HG03460 (cell line): ENCODE data around the gene IKZF1.

ENCODE experiments used
- ATAC-seq: cut with Tn5 transposase; IDR thresholded peaks from one replicate; pipeline ENCODE4 v1.9.1; 2021; ENCODE audit not compliant: unreplicated experiment

The IKZF1 gene

GRCh38 chr7:50351267-50351666, 46.8 kb downstream of the IKZF1 start:
- ATAC-seq, result no peak

DNA sequence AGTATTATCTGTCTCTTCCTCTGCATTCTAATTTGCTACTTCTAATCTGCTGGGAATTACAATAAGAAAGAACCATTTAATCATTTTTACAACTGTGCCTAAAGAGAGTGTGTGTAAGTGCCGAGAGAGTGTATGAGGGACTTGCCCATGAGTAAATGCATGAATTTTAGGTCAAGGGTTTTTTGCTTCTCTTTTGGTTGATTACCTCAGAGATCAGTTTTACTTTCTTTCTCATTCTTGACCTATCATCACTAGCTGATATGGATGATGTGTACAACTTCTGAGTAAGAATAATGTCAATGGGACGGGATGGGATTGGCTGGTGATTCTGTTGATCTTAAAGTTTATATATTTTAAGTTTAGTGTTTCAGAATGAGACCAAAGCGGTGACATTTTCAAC, 47.8 kb downstream of the IKZF1 start:
- peak; percentile 78 for ATAC-seq

- no peak for ATAC-seq
Measured at GRCh38 chr7:50352751-50353150, 48.2 kb downstream of the IKZF1 start.

DNA sequence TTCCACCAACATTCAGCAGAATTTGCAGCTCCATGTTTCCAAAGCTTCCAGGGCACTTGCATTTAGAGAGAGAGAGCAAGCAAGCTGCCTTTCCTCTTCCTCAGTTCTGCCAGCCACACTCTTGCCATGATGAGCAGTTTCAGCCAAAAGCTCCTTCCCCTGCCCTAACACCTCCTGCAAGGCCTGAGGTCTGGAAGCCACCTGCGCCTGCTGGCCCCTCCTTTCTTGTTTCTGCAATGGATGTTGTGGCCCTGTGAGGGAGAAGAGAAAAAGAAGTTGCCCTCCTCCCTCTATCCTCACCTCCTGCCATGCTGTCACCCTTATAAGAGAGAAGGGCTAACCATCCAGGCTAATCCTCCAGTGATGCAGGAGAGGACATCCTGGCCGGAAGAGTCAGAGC, 48.7 kb downstream of the IKZF1 start:
- no peak for ATAC-seq

DNA sequence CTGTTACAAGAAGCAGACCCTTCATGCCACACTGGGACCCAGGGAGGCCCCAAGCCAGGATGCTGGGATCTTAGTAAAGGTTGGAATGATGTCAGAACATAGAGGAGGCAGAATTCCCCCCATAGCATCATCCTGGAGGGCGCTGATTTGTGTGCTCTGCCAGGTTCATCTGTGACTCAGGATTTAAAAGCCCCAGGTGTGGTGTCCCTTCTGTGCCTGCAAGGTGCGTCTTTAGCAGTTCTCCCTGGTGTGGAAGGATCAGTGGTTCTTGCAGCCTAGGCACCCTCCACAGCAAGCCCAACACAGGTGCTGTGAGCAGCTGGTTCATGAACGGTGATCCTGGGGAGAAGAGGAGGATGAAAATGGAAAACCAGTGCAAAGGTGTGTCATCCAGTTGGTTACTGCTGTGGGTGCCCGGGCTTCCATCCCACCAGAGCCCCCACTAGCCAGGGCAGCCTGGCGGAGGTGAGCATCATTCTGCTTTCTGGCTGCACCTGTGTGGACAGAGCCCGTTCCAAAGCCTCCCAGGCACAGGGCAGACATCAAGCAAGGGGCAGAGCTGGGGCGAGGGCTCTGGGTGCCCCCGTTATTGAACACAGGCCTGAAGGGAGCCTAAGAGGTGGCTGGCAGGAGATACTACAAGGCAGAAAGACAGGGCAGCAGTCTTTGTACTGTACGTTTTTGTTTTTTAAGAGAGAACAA, 49.5 kb downstream of the IKZF1 start:
- ATAC-seq, result no peak

GRCh38 chr7:50355817-50356178, 51.3 kb downstream of the IKZF1 start:
- no peak for ATAC-seq

GRCh38 chr7:50356212-50356944, 51.9 kb downstream of the IKZF1 start:
- ATAC-seq, result no peak

- ATAC-seq, result no peak
Measured at GRCh38 chr7:50356945-50357268, 52.4 kb downstream of the IKZF1 start.

GRCh38 chr7:50357426-50357825, 52.9 kb downstream of the IKZF1 start:
- no peak for ATAC-seq

GRCh38 chr7:50358041-50358705, 53.7 kb downstream of the IKZF1 start:
- ATAC-seq, result no peak

GRCh38 chr7:50358779-50359178, 54.3 kb downstream of the IKZF1 start:
- no peak for ATAC-seq

- no peak for ATAC-seq
Measured at GRCh38 chr7:50359258-50359994, 54.9 kb downstream of the IKZF1 start.

DNA sequence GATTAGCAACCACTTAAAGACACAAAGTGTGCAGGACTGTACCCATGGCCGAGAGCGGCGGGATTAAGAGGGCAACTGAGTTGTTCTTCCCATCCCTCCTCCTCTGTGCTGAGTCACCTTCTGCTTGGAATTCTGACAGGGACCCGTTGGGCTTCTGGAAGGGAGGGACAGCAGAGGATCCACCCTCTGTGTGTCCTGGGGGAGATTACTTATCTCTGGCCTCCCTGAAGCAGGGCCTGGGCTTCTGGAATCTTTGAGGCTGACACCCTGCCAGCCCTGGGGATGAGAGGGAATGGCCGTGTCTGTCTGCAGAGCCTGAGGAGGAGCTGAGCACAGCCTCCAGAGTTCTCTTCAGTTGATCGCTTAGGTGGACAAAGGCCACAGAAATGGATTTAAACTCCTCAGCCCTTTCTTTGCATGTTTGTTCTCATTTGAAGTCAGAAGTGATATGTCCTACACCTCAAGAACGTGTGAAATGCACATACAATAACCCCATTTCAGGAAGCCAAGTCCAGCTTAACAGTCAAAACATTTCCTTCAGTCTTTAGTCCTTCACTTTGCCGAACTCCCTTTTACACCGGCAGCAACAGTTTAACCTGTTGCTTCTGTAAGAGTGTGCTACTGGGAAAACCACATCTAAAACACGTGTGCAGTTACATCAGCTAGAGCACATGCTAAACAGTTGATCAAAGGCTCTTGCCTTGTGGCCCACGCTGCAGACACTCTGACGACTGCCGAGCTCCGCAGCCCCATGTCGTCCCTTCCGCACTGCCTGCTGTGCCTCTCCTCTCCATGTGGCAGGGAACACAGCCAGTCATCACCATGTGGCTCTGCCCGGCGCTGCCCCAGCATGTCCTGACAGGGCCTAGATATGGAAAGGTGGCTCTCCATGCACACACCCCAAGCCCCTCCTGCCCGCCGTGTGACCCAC, 55.7 kb downstream of the IKZF1 start:
- no peak for ATAC-seq

DNA sequence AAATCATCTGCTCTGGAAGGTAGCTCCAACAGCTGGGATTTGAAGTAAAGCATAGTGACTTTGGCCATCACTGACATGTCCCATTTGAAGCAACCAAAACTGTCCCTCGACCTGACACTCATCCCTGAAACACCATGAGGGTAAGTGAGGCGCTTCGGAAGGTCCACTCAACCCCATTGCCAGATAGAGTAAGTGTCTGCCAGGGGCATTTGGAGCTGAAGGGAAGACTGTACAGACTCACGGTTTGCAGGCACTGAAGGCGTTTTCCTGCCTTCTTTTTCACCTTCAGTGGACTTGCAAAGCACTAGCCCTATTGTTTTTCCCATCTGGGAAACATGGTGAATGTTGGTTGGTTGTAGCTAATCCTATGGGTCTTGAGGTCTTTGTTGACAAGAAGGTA, 57.6 kb downstream of the IKZF1 start:
- ATAC-seq, result no peak

GRCh38 chr7:50362712-50363282, 58.3 kb downstream of the IKZF1 start:
- no peak for ATAC-seq

- no peak for ATAC-seq
Measured at GRCh38 chr7:50363327-50364060, 59.0 kb downstream of the IKZF1 start.

GRCh38 chr7:50364645-50365044, 60.1 kb downstream of the IKZF1 start:
- no peak for ATAC-seq

DNA sequence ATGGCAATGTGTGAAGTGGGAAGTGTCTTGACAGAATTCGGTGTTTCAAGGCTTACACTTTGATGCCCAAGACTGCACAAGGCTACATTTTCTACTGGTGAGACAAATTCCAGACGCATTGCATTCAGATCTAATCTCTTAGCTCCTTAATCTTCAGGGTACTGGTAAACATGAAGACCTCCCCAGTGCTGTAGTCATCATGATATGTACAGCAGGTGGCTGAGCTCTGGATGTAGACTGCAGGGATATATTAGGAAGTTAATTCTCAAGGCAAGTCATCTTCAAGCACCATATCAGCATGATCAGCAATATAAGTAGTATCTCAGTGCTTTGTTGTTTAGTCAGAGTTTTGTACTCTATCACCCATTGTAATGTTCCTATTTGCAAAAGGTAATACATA, 61.8 kb downstream of the IKZF1 start:
- ATAC-seq, result no peak

GRCh38 chr7:50367100-50367499, 62.6 kb downstream of the IKZF1 start:
- no peak for ATAC-seq

DNA sequence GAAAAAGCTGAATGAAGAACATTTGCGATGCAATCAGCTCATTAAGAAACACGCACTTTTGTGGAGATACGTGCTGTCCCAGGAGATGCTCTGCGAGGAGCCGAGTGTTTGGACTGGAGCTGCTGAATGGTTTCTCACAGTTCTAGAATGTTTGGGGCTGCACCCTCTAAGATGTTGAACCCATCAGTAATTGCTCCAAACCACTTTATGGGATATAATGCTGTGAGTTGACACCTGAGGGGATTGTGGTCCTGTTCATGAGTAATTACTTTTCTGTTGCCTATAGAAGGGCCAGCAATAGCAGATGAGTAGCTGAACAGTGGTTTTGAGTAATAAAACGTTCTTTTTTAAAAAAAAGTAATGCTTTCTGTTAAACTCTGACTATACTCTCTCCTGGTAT, 63.1 kb downstream of the IKZF1 start:
- no peak for ATAC-seq
